ENCODE data around the gene CXorf49.
"Not testable (repeated sequence)": the region's sequence is repeated elsewhere in the genome, so short reads cannot be mapped to it uniquely, and the experiment has no call there.

CXorf49 gene

GRCh38 chrX:71698299-71699022, 19.6 kb downstream of the CXorf49 start:
- H3K4me2 ChIP-seq (ENCODE audit: low read length); H3K14ac ChIP-seq (ENCODE audit: low read length); H3K4ac ChIP-seq (ENCODE audit: low read depth, low read length); H3K27me3 ChIP-seq (ENCODE audit: insufficient read depth, low read length); H3K27ac ChIP-seq (ENCODE audit: low read depth, low read length); H3K79me1 ChIP-seq (ENCODE audit: low read length); H3K9ac ChIP-seq (ENCODE audit: low read length); H3K23ac ChIP-seq (ENCODE audit: low read length); H3K4me3 ChIP-seq (ENCODE audit: low read depth, low read length); H2AK5ac ChIP-seq (ENCODE audit: low read length); H3K36me3 ChIP-seq (ENCODE audit: control insufficient read depth in 1 of 2, insufficient read depth in 2 of 2, low read length in 2 of 2); H4K91ac ChIP-seq (ENCODE audit: low read depth, low read length); H4K12ac ChIP-seq (ENCODE audit: low read depth, low read length); H2AFZ ChIP-seq (ENCODE audit: insufficient read depth, low read length, poor library complexity); H3K4me1 ChIP-seq (ENCODE audit: control insufficient read depth in 1 of 2, insufficient read depth in 2 of 2, low read length in 2 of 2); H4K8ac ChIP-seq (ENCODE audit: low read depth, low read length); H3K18ac ChIP-seq (ENCODE audit: low read length); H2BK5ac ChIP-seq (ENCODE audit: low read depth, low read length, poor library complexity); H2BK120ac ChIP-seq (ENCODE audit: insufficient read depth, low read length, poor library complexity); H3K9me3 ChIP-seq (ENCODE audit: insufficient read depth, low read depth, low read length); H2BK12ac ChIP-seq (ENCODE audit: low read length); DNase-seq; H3K79me2 ChIP-seq (ENCODE audit: control insufficient read depth, insufficient read depth, low read length, poor library complexity): not testable (repeated sequence)
- no CpG with 5 or more reads among the region's 12 CpGs for WGBS (ENCODE audit: extremely low coverage, insufficient coverage, insufficient read length)

GRCh38 chrX:71697466-71698298, 20.4 kb downstream of the CXorf49 start:
- not testable (repeated sequence) for H4K8ac ChIP-seq (ENCODE audit: low read depth, low read length); H2AFZ ChIP-seq (ENCODE audit: insufficient read depth, low read length, poor library complexity); H3K23ac ChIP-seq (ENCODE audit: low read length); H3K9ac ChIP-seq (ENCODE audit: low read length); H3K36me3 ChIP-seq (ENCODE audit: control insufficient read depth in 1 of 2, insufficient read depth in 2 of 2, low read length in 2 of 2); H3K79me1 ChIP-seq (ENCODE audit: low read length); H4K12ac ChIP-seq (ENCODE audit: low read depth, low read length); H3K4me1 ChIP-seq (ENCODE audit: control insufficient read depth in 1 of 2, insufficient read depth in 2 of 2, low read length in 2 of 2); H3K4me3 ChIP-seq (ENCODE audit: low read depth, low read length); H2AK5ac ChIP-seq (ENCODE audit: low read length); H2BK12ac ChIP-seq (ENCODE audit: low read length); H3K79me2 ChIP-seq (ENCODE audit: control insufficient read depth, insufficient read depth, low read length, poor library complexity); H4K91ac ChIP-seq (ENCODE audit: low read depth, low read length); H3K14ac ChIP-seq (ENCODE audit: low read length); H3K4ac ChIP-seq (ENCODE audit: low read depth, low read length); H3K4me2 ChIP-seq (ENCODE audit: low read length); H2BK120ac ChIP-seq (ENCODE audit: insufficient read depth, low read length, poor library complexity); H3K9me3 ChIP-seq (ENCODE audit: insufficient read depth, low read depth, low read length); H3K27ac ChIP-seq (ENCODE audit: low read depth, low read length); H3K27me3 ChIP-seq (ENCODE audit: insufficient read depth, low read length); H2BK5ac ChIP-seq (ENCODE audit: low read depth, low read length, poor library complexity); H3K18ac ChIP-seq (ENCODE audit: low read length); DNase-seq
- WGBS (ENCODE audit: extremely low coverage, insufficient coverage, insufficient read length) = no CpG with 5 or more reads among the region's 17 CpGs

GRCh38 chrX:71696641-71697465, 21.2 kb downstream of the CXorf49 start:
- H3K4me3 ChIP-seq (ENCODE audit: low read depth, low read length); H3K27ac ChIP-seq (ENCODE audit: low read depth, low read length); H3K14ac ChIP-seq (ENCODE audit: low read length); H3K23ac ChIP-seq (ENCODE audit: low read length); H4K12ac ChIP-seq (ENCODE audit: low read depth, low read length); H2BK5ac ChIP-seq (ENCODE audit: low read depth, low read length, poor library complexity); H2BK120ac ChIP-seq (ENCODE audit: insufficient read depth, low read length, poor library complexity); H3K4me1 ChIP-seq (ENCODE audit: control insufficient read depth in 1 of 2, insufficient read depth in 2 of 2, low read length in 2 of 2); H3K4me2 ChIP-seq (ENCODE audit: low read length); H4K8ac ChIP-seq (ENCODE audit: low read depth, low read length); H4K91ac ChIP-seq (ENCODE audit: low read depth, low read length); H3K9me3 ChIP-seq (ENCODE audit: insufficient read depth, low read depth, low read length); H3K27me3 ChIP-seq (ENCODE audit: insufficient read depth, low read length); H3K79me1 ChIP-seq (ENCODE audit: low read length); H2BK12ac ChIP-seq (ENCODE audit: low read length); H2AK5ac ChIP-seq (ENCODE audit: low read length); H3K9ac ChIP-seq (ENCODE audit: low read length); H2AFZ ChIP-seq (ENCODE audit: insufficient read depth, low read length, poor library complexity); DNase-seq; H3K36me3 ChIP-seq (ENCODE audit: control insufficient read depth in 1 of 2, insufficient read depth in 2 of 2, low read length in 2 of 2); H3K4ac ChIP-seq (ENCODE audit: low read depth, low read length); H3K79me2 ChIP-seq (ENCODE audit: control insufficient read depth, insufficient read depth, low read length, poor library complexity); H3K18ac ChIP-seq (ENCODE audit: low read length): not testable (repeated sequence)
- no CpG with 5 or more reads among the region's 24 CpGs for WGBS (ENCODE audit: extremely low coverage, insufficient coverage, insufficient read length)

GRCh38 chrX:71679575-71680207, 38.4 kb downstream of the CXorf49 start:
- no peak overlapping the region for H2AFZ ChIP-seq (ENCODE audit: insufficient read depth, low read length, poor library complexity)
- H3K79me2 ChIP-seq (ENCODE audit: control insufficient read depth, insufficient read depth, low read length, poor library complexity) = no peaks in the 10 kb centered on the region
- H3K23ac ChIP-seq (ENCODE audit: low read length) = no peak overlapping the region
- no peaks in the 10 kb centered on the region for H3K9me3 ChIP-seq (ENCODE audit: insufficient read depth, low read depth, low read length)
- WGBS (ENCODE audit: extremely low coverage, insufficient coverage, insufficient read length) = 100% methylated on average over 2 of the region's 4 CpGs
- no peak overlapping the region for H2BK12ac ChIP-seq (ENCODE audit: low read length)
- no peak overlapping the region for H3K27ac ChIP-seq (ENCODE audit: low read depth, low read length)
- H2BK120ac ChIP-seq (ENCODE audit: insufficient read depth, low read length, poor library complexity) = no peak overlapping the region
- H3K79me1 ChIP-seq (ENCODE audit: low read length) = no peaks in the 10 kb centered on the region
- no peaks in the 10 kb centered on the region for H3K4me1 ChIP-seq (ENCODE audit: control insufficient read depth in 1 of 2, insufficient read depth in 2 of 2, low read length in 2 of 2)
- no peak overlapping the region for H3K4me2 ChIP-seq (ENCODE audit: low read length)
- H3K9ac ChIP-seq (ENCODE audit: low read length) = no peak overlapping the region
- no peaks in the 10 kb centered on the region for H3K36me3 ChIP-seq (ENCODE audit: control insufficient read depth in 1 of 2, insufficient read depth in 2 of 2, low read length in 2 of 2)
- H2BK5ac ChIP-seq (ENCODE audit: low read depth, low read length, poor library complexity) = no peak overlapping the region
- no peak overlapping the region for H4K12ac ChIP-seq (ENCODE audit: low read depth, low read length)
- no peak overlapping the region for H3K4ac ChIP-seq (ENCODE audit: low read depth, low read length)
- no peak overlapping the region for H4K8ac ChIP-seq (ENCODE audit: low read depth, low read length)
- no peak overlapping the region for H3K18ac ChIP-seq (ENCODE audit: low read length)
- no peak overlapping the region for H3K4me3 ChIP-seq (ENCODE audit: low read depth, low read length)
- H3K14ac ChIP-seq (ENCODE audit: low read length) = no peak overlapping the region
- no peak overlapping the region for H4K91ac ChIP-seq (ENCODE audit: low read depth, low read length)
- no peak overlapping the region for H2AK5ac ChIP-seq (ENCODE audit: low read length)
- DNase-seq = no peak
- H3K27me3 ChIP-seq (ENCODE audit: insufficient read depth, low read length) = no peaks in the 10 kb centered on the region
